Endothelial cell of umbilical vein (primary cell): Measurements from ENCODE around the gene FGF19. TPM values are rescaled to one million over a fixed set of nuclear protein-coding genes. Genes with fewer than 3 reads are reported as not detected.

Experiments
- BruUV-seq: library from RNA; stranded (reverse); fragments of 400-500 nt; replicated peaks from 2 replicates; lab custom pipeline; 2021; lab: Mats Ljungman, UMichigan
- CTCF ChIA-PET: fragments of 300-600, 350-600 bp; sonication (Branson Sonifier 250); formaldehyde crosslinking; loops from one replicate; lab custom pipeline; 2021; ENCODE audit warnings: antibody characterized with exemption, inconsistent platforms; lab: Charles Lee
- POLR2A ChIA-PET: fragments of 300-600, 350-600 bp; sonication (Branson Sonifier 250); formaldehyde crosslinking; loops from one replicate; lab custom pipeline; 2021; ENCODE audit warnings: antibody characterized with exemption, inconsistent platforms; lab: Charles Lee
- DNase-seq: peaks from one replicate; pipeline ENCODE4 v3.0.0-alpha.2; 2011; ENCODE audit warnings: low read depth, low spot score
- FAIRE-seq: peaks from 2 replicates; lab custom pipeline; 2011; peaks lifted over from hg19 to GRCh38; lab: Jason Lieb, UNC
- H2AFZ ChIP-seq: 2 replicates; pipeline ENCODE4 v1.6.0; 2012; ENCODE audit warnings: low read depth, low read length, control low read depth, inconsistent platforms
- H3K27ac ChIP-seq: 2 replicates; pipeline ENCODE4 v1.5.1; 2011; ENCODE audit warnings: low read depth, mild to moderate bottlenecking, control low read depth, low read length, moderate library complexity; ENCODE audit not compliant: insufficient read depth
- H3K27me3 ChIP-seq, 2 experiments: 2 replicates each; pipeline versions ENCODE4 v1.6.0 to v1.6.1; 2011; ENCODE audit warnings: low read length in 2 of 2, mixed read lengths in 1 of 2; ENCODE audit not compliant: control insufficient read depth in 2 of 2, insufficient read depth in 2 of 2
- H3K36me3 ChIP-seq, 2 experiments: 2 replicates in 1 of 2; 3 replicates in 1 of 2; pipeline ENCODE4 v1.5.1; 2011; ENCODE audit warnings: low read length in 2 of 2, mild to moderate bottlenecking in 1 of 2, moderate library complexity in 1 of 2; ENCODE audit not compliant: control insufficient read depth in 2 of 2, insufficient read depth in 2 of 2; ENCODE audit errors: extremely low read depth in 1 of 2
- H3K4me1 ChIP-seq: 3 replicates; pipeline ENCODE4 v1.5.1; 2011; ENCODE audit warnings: mild to moderate bottlenecking, low read length; ENCODE audit not compliant: control insufficient read depth, insufficient read depth; ENCODE audit errors: extremely low read depth
- H3K4me2 ChIP-seq: 2 replicates; pipeline ENCODE4 v1.6.1; 2011; ENCODE audit warnings: low read length, control low read depth, mixed read lengths; ENCODE audit not compliant: insufficient read depth
- H3K4me3 ChIP-seq, 3 experiments: fragments of 200-600 bp in 1 of 3; sonication (generic), shearing (Covaris generic) in 1 of 3; replicated peaks in 1 of 3; 2 replicates each; pipeline ENCODE4 v1.5.1; 2011 to 2016; ENCODE audit warnings: control low read depth in 3 of 3, low read length in 3 of 3, mild to moderate bottlenecking in 2 of 3, inconsistent platforms in 1 of 3, low read depth in 1 of 3, moderate library complexity in 1 of 3; ENCODE audit not compliant: insufficient read depth in 1 of 3
- H3K79me2 ChIP-seq: 2 replicates; pipeline ENCODE4 v1.6.0; 2012; ENCODE audit warnings: low read length, inconsistent platforms; ENCODE audit not compliant: control insufficient read depth, insufficient read depth
- H3K9ac ChIP-seq: replicated peaks from 2 replicates; pipeline ENCODE3; 2011; ENCODE audit warnings: low read length, control low read depth; ENCODE audit not compliant: insufficient read depth; ENCODE audit errors: extremely low read depth
- H3K9me1 ChIP-seq: replicated peaks from 3 replicates; pipeline ENCODE4 v1.6.0; 2011; ENCODE audit warnings: mild to moderate bottlenecking, low read length; ENCODE audit not compliant: control insufficient read depth, insufficient read depth; ENCODE audit errors: extremely low read depth
- H3K9me3 ChIP-seq: replicated peaks from 2 replicates; pipeline ENCODE4 v1.5.1; 2012; ENCODE audit warnings: low read length, inconsistent platforms; ENCODE audit not compliant: control insufficient read depth, insufficient read depth
- H4K20me1 ChIP-seq: replicated peaks from 2 replicates; pipeline ENCODE3; 2011; ENCODE audit warnings: mild to moderate bottlenecking, low read length; ENCODE audit not compliant: control insufficient read depth, insufficient read depth; ENCODE audit errors: extremely low read depth
- CTCF ChIP-seq, 2 donors: IDR thresholded peaks; 1 replicate in 1 of 2; 2 replicates in 1 of 2; pipeline ENCODE4 v1.5.1; 2011; ENCODE audit warnings: low read length in 2 of 2, mild to moderate bottlenecking in 2 of 2, moderate library complexity in 2 of 2, control low read depth in 1 of 2, inconsistent platforms in 1 of 2, low read depth in 1 of 2; ENCODE audit not compliant: insufficient read depth in 1 of 2; ENCODE audit errors: extremely low read depth in 1 of 2
- EZH2 ChIP-seq: IDR thresholded peaks from 2 replicates; pipeline ENCODE4 v1.6.1; 2012; ENCODE audit warnings: borderline replicate concordance, low read depth, mild to moderate bottlenecking, moderate library complexity, low read length, inconsistent platforms; ENCODE audit not compliant: severe bottlenecking
- FOS ChIP-seq: IDR thresholded peaks from 2 replicates; pipeline ENCODE4 v1.6.1; 2011; ENCODE audit warnings: mild to moderate bottlenecking, low read length, moderate library complexity, borderline replicate concordance; ENCODE audit not compliant: insufficient read depth
- GATA2 ChIP-seq: IDR thresholded peaks from 2 replicates; pipeline ENCODE4 v1.7.0; 2011; ENCODE audit warnings: low read depth, mild to moderate bottlenecking, moderate library complexity, mixed read lengths, low read length; ENCODE audit not compliant: insufficient read length, insufficient read depth
- JUN ChIP-seq: IDR thresholded peaks from 2 replicates; pipeline ENCODE4 v1.6.1; 2011; ENCODE audit warnings: borderline replicate concordance, low read depth; ENCODE audit not compliant: insufficient read length, insufficient read depth
- MYC ChIP-seq: IDR thresholded peaks from one replicate; pipeline ENCODE4 v1.6.1; 2011; ENCODE audit warnings: mild to moderate bottlenecking, low read depth, low read length
- POLR2A ChIP-seq: IDR thresholded peaks from 2 replicates; pipeline ENCODE4 v1.6.1; 2012; ENCODE audit warnings: low read depth, mild to moderate bottlenecking, control low read depth, low read length
- POLR2AphosphoS5 ChIP-seq: IDR thresholded peaks from 2 replicates; pipeline ENCODE4 v1.6.1; 2012; ENCODE audit warnings: low read depth, mild to moderate bottlenecking, control low read depth, low read length, moderate library complexity; ENCODE audit not compliant: insufficient read depth
- dilution Hi-C: fragments of 300-500 bp; cut with MboI; formaldehyde crosslinking; loops from one replicate; pipeline ENCODE4 v1.15.0; 2019; ENCODE audit warnings: low sequenced_read_pairs; ENCODE audit not compliant: extremely low pct_ligation_motif_present
- intact Hi-C: fragments of 100-400 bp; cut with micrococcal nuclease; formaldehyde crosslinking; loops from one replicate; pipeline ENCODE4 v1.10.0; 2022
- polyA plus RNA-seq, 4 experiments: library from polyadenylated mRNA; depleted of rRNA in 3 of 4; stranded (reverse) in 3 of 4; unstranded in 1 of 4; fragments of >200 nt; gene quantifications; 2 replicates each; pipeline versions ENCODE4 v1.2.1 to v1.2.3, GENCODE V29; 2011 to 2012; ENCODE audit warnings: missing spikeins in 1 of 4
- total RNA-seq: library from RNA; stranded (reverse); gene quantifications from 2 replicates; pipeline ENCODE4 v1.2.3, GENCODE V29; 2021
- TF ChIP-seq, protein P1 (sequence below): IDR thresholded peaks from 2 replicates; pipeline ENCODE4 v1.6.1; 2011; ENCODE audit not compliant: insufficient read depth, insufficient read length

The FGF19 gene
- total and polyA plus RNA-seq, 2 donors (not counting 3 experiments of a cell fraction or from before 2014, with no cell fraction given): 0.03 TPM; not detected in 1

- no peak for TF ChIP-seq MYC
- TF ChIP-seq GATA2: no peak
- TF ChIP-seq JUN: no peak
- TF ChIP-seq, protein P1, sequence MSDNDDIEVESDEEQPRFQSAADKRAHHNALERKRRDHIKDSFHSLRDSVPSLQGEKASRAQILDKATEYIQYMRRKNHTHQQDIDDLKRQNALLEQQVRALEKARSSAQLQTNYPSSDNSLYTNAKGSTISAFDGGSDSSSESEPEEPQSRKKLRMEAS: no peak
- TF ChIP-seq POLR2AphosphoS5: no peak
- TF ChIP-seq CTCF (IDR thresholded peaks at IDR 0.05; ENCODE audit: extremely low read depth in 1 of 2, insufficient read depth in 1 of 2, low read depth in 1 of 2, low read length in 2 of 2): no peak
- no peak for TF ChIP-seq EZH2
- TF ChIP-seq FOS: no peak
- no peak for TF ChIP-seq POLR2A
- Histone ChIP-seq H3K9me3 (no peaks in the 10 kb centered on the region), H3K36me3 (peaks cover 2 to 17% of the 10 kb centered on the region in 2 experiments), H3K79me2 (no peaks in the 10 kb centered on the region), H3K9ac (no peak overlapping the region), H4K20me1 (no peaks in the 10 kb centered on the region), H3K4me1 (peaks cover 2% of the 10 kb centered on the region), H3K4me3 (no peak overlapping the region), H3K9me1 (no peaks in the 10 kb centered on the region), H2AFZ (no peak overlapping the region), H3K4me2 (no peak overlapping the region), H3K27me3 (no peaks in the 10 kb centered on the region), H3K27ac (no peak overlapping the region)
- intact Hi-C loops (no loop called here), dilution Hi-C loops (loop anchor here (25.0 kb wide), 1 partner anchor 551 kb away; no protein-coding TSS in a partner anchor)
- no peak for FAIRE-seq
- CTCF ChIA-PET: interaction anchor here (1.1 kb wide), 1 partner anchor 561 kb away, joined by 4 read pairs; no protein-coding TSS in a partner anchor
- POLR2A ChIA-PET: no interaction called here
- BruUV-seq: no TSS peak
- no peak for DNase-seq
Measured at GRCh38 chr11:69662806-69663205, 41.0 kb downstream of the FGF19 start.
